ENCODE measurements around the gene BCL2L11.

BCL2L11 gene

DNA sequence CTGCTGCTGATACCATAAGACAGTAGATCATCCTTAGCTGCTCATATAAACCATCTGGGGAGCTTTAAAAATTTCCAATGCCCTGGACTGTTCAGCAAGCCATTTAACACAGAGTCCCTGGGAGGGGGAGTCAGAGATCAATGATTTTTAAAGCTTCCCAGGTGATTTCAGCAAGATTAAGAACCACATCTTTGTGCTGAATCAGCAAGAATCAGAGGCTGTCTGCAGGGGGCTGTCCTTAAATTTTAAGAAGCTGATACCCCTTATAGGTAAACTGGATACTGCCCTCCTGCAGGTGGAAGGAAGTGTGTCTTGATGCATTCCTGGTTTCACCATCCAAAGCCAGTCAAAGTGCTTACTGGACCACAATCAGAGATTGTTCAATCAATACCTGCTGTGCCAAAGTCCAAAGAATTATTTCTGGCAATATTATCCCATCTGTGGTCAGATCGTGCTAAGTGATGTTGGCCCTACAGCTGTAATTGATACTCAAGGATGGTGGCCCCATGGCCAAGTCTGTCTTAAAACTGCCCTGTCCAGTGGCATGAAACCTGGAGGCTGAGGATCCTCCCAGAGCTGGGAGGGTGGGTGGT lies 72.2 kb downstream of the BCL2L11 start:
- ATAC-seq (ENCODE audit: low read depth) (no peak), DNase-seq (ENCODE audit: low spot score in 2 of 2) (no peak)
- no peaks in the 10 kb centered on the region for H3K9me3 Mint-ChIP-seq
- H3K36me3 Mint-ChIP-seq: no peaks in the 10 kb centered on the region
- peaks cover 1% of the 10 kb centered on the region for H3K27me3 Mint-ChIP-seq
- no peak overlapping the region for H3K27ac Mint-ChIP-seq
- H3K4me1 Mint-ChIP-seq: peaks cover 20% of the 10 kb centered on the region
- H3K4me3 Mint-ChIP-seq: no peak overlapping the region

- ATAC-seq (ENCODE audit: low read depth) (peak; percentile 90), DNase-seq (ENCODE audit: low spot score in 2 of 2) (peak; percentile 9 to 39)
- Mint-ChIP-seq H3K4me1 (peaks cover 23% of the 10 kb centered on the region), H3K36me3 (no peaks in the 10 kb centered on the region), H3K4me3 (no peak overlapping the region), H3K9me3 (no peaks in the 10 kb centered on the region), H3K27ac (no peak overlapping the region), H3K27me3 (no peaks in the 10 kb centered on the region)
Measured at GRCh38 chr2:111194835-111195621, 74.3 kb downstream of the BCL2L11 start.

DNA sequence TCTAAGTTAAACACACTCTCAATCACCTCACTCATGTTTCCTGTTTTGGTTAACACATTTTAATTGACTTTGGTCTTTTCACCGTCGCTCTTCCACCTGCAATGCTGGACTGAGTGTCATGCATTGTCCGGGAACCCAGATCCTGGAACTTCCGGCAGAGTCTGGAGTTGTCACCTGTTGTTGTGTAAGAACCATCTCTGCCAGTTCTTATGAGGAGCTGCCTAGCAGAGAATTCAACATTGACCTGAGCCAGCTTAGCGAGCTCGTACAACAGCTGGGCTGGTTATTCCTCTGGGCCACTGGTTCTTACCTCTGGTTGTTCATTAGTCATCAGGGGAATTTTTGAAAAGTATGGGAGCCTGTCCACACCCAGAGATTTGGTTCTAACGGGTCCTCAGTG lies 75.7 kb downstream of the BCL2L11 start:
- Mint-ChIP-seq H3K4me3 (no peak overlapping the region), H3K27me3 (no peaks in the 10 kb centered on the region), H3K36me3 (no peaks in the 10 kb centered on the region), H3K4me1 (peaks cover 31% of the 10 kb centered on the region), H3K9me3 (no peaks in the 10 kb centered on the region), H3K27ac (no peak overlapping the region)
- no peak for ATAC-seq (ENCODE audit: low read depth)
- DNase-seq (ENCODE audit: low spot score in 2 of 2): no peak

DNA sequence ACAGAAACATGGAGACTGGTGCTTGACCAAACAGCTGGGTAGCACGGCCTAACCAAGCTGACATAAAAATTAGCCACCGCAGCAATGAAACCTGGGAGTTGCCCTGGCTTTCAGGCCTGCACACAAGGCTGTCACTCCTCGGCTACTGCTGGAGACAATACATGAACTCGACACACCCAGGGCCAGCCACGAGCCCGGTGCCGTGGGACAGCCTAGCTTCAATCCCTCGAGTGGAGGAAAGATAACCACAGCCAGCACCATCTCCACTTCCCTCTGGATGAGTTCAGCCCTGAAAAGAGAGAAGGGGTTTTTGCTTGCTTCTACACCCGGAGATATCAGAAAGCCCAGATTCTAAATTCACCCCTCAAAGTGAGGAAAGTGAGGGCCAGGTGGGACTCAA lies 78.0 kb downstream of the BCL2L11 start:
- H3K36me3 Mint-ChIP-seq: no peaks in the 10 kb centered on the region
- H3K4me3 Mint-ChIP-seq: no peak overlapping the region
- H3K4me1 Mint-ChIP-seq: peaks cover 32% of the 10 kb centered on the region
- no peak overlapping the region for H3K27ac Mint-ChIP-seq
- ATAC-seq (ENCODE audit: low read depth): no peak
- no peaks in the 10 kb centered on the region for H3K9me3 Mint-ChIP-seq
- DNase-seq (ENCODE audit: low spot score in 2 of 2): no peak
- H3K27me3 Mint-ChIP-seq: no peaks in the 10 kb centered on the region

- DNase-seq (ENCODE audit: low spot score in 2 of 2) (peak in 1 of 2 donors; percentile 7), ATAC-seq (ENCODE audit: low read depth) (no peak)
- Mint-ChIP-seq H3K9me3 (no peaks in the 10 kb centered on the region), H3K4me3 (no peak overlapping the region), H3K27me3 (no peaks in the 10 kb centered on the region), H3K27ac (no peak overlapping the region), H3K4me1 (peaks cover 30% of the 10 kb centered on the region), H3K36me3 (no peaks in the 10 kb centered on the region)
Measured at GRCh38 chr2:111199840-111200239, 79.1 kb downstream of the BCL2L11 start.

DNA sequence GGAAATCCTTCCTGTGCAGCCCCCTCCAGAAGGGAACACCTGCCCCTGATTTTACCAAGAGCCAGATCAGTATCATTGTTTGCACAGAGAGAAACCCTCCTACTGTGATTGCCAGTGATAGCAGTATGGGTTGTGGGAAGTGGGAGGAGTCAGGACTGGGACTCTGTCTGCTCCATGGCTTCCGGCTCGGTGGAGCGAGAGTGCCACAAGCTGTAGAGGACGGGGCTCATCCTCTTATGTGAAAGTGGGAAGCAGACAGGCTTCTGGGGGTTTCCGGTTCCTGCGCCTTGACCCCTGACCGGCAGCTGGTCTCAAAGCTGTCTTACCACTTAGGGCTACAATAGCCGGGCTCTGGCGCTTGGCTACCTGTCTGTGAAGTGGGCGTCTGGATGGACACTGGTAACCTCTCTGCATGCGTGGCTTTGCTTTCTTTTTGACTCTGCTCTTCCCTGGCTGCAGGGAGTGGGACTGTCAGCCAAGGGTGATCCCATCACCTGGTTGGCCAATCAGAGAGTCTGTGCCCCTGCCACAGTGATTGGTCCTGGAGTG lies 79.7 kb downstream of the BCL2L11 start:
- no peaks in the 10 kb centered on the region for H3K27me3 Mint-ChIP-seq
- H3K4me1 Mint-ChIP-seq: peaks cover 25% of the 10 kb centered on the region
- H3K9me3 Mint-ChIP-seq: no peaks in the 10 kb centered on the region
- DNase-seq (ENCODE audit: low spot score in 2 of 2): peak in 1 of 2 donors; percentile 8
- no peak overlapping the region for H3K4me3 Mint-ChIP-seq
- H3K36me3 Mint-ChIP-seq: no peaks in the 10 kb centered on the region
- no peak for ATAC-seq (ENCODE audit: low read depth)
- H3K27ac Mint-ChIP-seq: peak overlapping the region; percentile 9

DNA sequence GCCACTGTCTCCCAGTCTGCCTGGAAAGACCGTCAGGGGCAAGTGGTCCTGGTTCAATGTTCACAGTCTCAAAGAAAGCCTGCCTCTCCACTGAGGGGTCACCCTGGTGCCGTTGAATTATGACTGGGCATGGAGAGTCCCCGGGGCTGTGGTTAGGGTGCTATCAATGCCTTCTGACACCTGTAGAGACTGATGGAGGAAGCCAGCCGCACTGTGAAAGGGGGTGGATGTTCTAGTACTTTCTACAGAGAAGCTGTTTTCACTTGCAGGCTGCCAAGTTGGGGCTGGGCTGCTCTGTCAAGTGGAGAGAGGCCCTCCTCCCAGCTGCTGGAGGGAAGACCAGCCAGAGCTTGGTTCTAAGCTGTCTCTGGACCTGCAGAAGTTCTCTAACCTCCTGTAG lies 80.5 kb downstream of the BCL2L11 start:
- Mint-ChIP-seq H3K27ac (peak overlapping the region; percentile 9), H3K36me3 (no peaks in the 10 kb centered on the region), H3K4me3 (no peak overlapping the region), H3K27me3 (no peaks in the 10 kb centered on the region), H3K4me1 (peaks cover 19% of the 10 kb centered on the region), H3K9me3 (no peaks in the 10 kb centered on the region)
- ATAC-seq (ENCODE audit: low read depth) (peak; percentile 94), DNase-seq (ENCODE audit: low spot score in 2 of 2) (peak; percentile 25 to 37)

GRCh38 chr2:111202266-111203040 lies 81.7 kb downstream of the BCL2L11 start:
- ATAC-seq (ENCODE audit: low read depth): no peak
- H3K27me3 Mint-ChIP-seq: no peaks in the 10 kb centered on the region
- no peak overlapping the region for H3K27ac Mint-ChIP-seq
- no peak for DNase-seq (ENCODE audit: low spot score in 2 of 2)
- no peaks in the 10 kb centered on the region for H3K36me3 Mint-ChIP-seq
- peaks cover 20% of the 10 kb centered on the region for H3K4me1 Mint-ChIP-seq
- no peak overlapping the region for H3K4me3 Mint-ChIP-seq
- no peaks in the 10 kb centered on the region for H3K9me3 Mint-ChIP-seq

GRCh38 chr2:111204706-111205105 lies 84.0 kb downstream of the BCL2L11 start:
- DNase-seq (ENCODE audit: low spot score in 2 of 2): no peak
- Mint-ChIP-seq H3K27me3 (no peaks in the 10 kb centered on the region), H3K4me3 (no peak overlapping the region), H3K4me1 (peaks cover 20% of the 10 kb centered on the region), H3K9me3 (peaks cover 1% of the 10 kb centered on the region), H3K36me3 (no peaks in the 10 kb centered on the region), H3K27ac (no peak overlapping the region)
- ATAC-seq (ENCODE audit: low read depth): no peak

DNA sequence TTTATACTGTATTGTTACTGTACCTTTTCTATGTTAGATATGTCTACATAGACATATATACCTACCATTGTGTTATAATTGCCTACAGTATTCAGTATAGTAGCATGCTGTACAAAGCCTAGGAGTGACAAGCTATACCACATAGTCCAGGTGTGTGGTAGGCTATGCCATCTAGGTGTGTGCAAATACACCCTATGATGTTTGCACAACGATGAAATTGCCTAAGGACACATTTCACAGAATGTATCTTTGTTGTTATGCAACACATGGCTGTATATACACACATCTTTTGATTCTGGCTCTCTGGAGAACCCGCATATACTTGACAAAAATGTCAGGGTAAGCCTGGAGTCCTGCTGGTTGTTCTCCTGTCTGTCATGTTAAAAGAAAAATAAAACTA lies 85.1 kb downstream of the BCL2L11 start:
- no peak overlapping the region for H3K27ac Mint-ChIP-seq
- DNase-seq (ENCODE audit: low spot score in 2 of 2) (no peak), ATAC-seq (ENCODE audit: low read depth) (no peak)
- H3K36me3 Mint-ChIP-seq: no peaks in the 10 kb centered on the region
- H3K4me1 Mint-ChIP-seq: peaks cover 20% of the 10 kb centered on the region
- H3K4me3 Mint-ChIP-seq: no peak overlapping the region
- H3K27me3 Mint-ChIP-seq: no peaks in the 10 kb centered on the region
- peaks cover 1% of the 10 kb centered on the region for H3K9me3 Mint-ChIP-seq

DNA sequence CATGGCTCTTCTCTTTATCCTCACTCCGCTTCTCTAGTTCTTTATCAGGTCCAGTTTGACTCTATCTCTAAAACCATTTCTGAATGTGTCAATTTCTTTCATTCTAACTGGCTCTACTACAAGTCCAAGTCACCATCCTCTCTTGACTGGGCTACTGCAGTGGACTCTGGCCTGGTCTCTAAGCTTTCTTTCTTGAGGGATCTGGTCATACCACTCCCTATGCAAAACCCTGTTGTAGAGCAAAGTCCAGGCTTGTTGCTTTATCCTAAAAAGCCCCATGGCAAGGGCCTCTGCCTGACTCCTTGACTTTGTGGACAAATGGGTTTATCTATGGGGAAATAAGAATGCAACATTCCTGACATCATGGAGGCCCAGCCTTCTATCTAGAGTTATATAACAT lies 87.1 kb downstream of the BCL2L11 start:
- DNase-seq (ENCODE audit: low spot score in 2 of 2) (no peak), ATAC-seq (ENCODE audit: low read depth) (no peak)
- Mint-ChIP-seq H3K9me3 (peaks cover 1% of the 10 kb centered on the region), H3K4me3 (no peak overlapping the region), H3K4me1 (peaks cover 12% of the 10 kb centered on the region), H3K27me3 (no peaks in the 10 kb centered on the region), H3K36me3 (no peaks in the 10 kb centered on the region), H3K27ac (peak overlapping the region; percentile 32)

- Mint-ChIP-seq H3K4me3 (no peak overlapping the region), H3K9me3 (peaks cover 1% of the 10 kb centered on the region), H3K4me1 (peaks cover 12% of the 10 kb centered on the region), H3K27me3 (no peaks in the 10 kb centered on the region), H3K36me3 (no peaks in the 10 kb centered on the region), H3K27ac (peak overlapping the region; percentile 32)
- no peak for DNase-seq (ENCODE audit: low spot score in 2 of 2)
- no peak for ATAC-seq (ENCODE audit: low read depth)
Measured at GRCh38 chr2:111208639-111209038, 87.9 kb downstream of the BCL2L11 start.

GRCh38 chr2:111209045-111209514 lies 88.4 kb downstream of the BCL2L11 start:
- Mint-ChIP-seq H3K4me1 (peaks cover 10% of the 10 kb centered on the region), H3K27ac (peak overlapping the region; percentile 32), H3K9me3 (peaks cover 2% of the 10 kb centered on the region), H3K4me3 (no peak overlapping the region), H3K27me3 (no peaks in the 10 kb centered on the region), H3K36me3 (peaks cover 1% of the 10 kb centered on the region)
- ATAC-seq (ENCODE audit: low read depth): peak; percentile 94
- peak in 1 of 2 donors; percentile 38 for DNase-seq (ENCODE audit: low spot score in 2 of 2)

DNA sequence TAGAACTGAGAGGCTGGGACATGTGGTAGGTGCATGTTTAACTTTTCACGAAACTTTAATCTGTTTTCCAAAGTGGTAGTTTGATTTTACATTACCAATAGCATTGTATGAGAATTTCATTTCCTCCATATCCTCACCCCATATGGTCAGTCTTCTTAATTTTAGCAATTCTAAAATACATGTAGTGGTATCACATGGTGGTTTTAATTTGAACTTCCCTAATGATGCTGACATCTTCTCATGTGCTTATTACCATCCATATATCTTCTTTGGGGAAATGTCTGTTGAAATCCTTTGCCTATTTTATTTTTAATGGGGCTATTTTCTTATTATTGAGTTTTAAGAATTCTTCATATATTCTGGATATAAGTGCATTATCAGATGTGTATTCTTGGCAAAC lies 89.3 kb downstream of the BCL2L11 start:
- Mint-ChIP-seq H3K9me3 (peaks cover 6% of the 10 kb centered on the region), H3K36me3 (peaks cover 3% of the 10 kb centered on the region), H3K27me3 (no peaks in the 10 kb centered on the region), H3K27ac (peak overlapping the region; percentile 43), H3K4me3 (no peak overlapping the region), H3K4me1 (peaks cover 9% of the 10 kb centered on the region)
- DNase-seq (ENCODE audit: low spot score in 2 of 2) (no peak), ATAC-seq (ENCODE audit: low read depth) (no peak)
